CD4-positive, alpha-beta T cell treated with Interleukin-4 for 4 hours (primary cell): ENCODE measurements around the gene DAGLA.
"Not testable (repeated sequence)": the region's sequence is repeated elsewhere in the genome, so short reads cannot be mapped to it uniquely, and the experiment has no call there.

ENCODE experiments used
- DNase-seq: peaks from one replicate; pipeline ENCODE4 v3.0.0-alpha.2; 2020

Gene DAGLA, protein sequence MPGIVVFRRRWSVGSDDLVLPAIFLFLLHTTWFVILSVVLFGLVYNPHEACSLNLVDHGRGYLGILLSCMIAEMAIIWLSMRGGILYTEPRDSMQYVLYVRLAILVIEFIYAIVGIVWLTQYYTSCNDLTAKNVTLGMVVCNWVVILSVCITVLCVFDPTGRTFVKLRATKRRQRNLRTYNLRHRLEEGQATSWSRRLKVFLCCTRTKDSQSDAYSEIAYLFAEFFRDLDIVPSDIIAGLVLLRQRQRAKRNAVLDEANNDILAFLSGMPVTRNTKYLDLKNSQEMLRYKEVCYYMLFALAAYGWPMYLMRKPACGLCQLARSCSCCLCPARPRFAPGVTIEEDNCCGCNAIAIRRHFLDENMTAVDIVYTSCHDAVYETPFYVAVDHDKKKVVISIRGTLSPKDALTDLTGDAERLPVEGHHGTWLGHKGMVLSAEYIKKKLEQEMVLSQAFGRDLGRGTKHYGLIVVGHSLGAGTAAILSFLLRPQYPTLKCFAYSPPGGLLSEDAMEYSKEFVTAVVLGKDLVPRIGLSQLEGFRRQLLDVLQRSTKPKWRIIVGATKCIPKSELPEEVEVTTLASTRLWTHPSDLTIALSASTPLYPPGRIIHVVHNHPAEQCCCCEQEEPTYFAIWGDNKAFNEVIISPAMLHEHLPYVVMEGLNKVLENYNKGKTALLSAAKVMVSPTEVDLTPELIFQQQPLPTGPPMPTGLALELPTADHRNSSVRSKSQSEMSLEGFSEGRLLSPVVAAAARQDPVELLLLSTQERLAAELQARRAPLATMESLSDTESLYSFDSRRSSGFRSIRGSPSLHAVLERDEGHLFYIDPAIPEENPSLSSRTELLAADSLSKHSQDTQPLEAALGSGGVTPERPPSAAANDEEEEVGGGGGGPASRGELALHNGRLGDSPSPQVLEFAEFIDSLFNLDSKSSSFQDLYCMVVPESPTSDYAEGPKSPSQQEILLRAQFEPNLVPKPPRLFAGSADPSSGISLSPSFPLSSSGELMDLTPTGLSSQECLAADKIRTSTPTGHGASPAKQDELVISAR

DNA sequence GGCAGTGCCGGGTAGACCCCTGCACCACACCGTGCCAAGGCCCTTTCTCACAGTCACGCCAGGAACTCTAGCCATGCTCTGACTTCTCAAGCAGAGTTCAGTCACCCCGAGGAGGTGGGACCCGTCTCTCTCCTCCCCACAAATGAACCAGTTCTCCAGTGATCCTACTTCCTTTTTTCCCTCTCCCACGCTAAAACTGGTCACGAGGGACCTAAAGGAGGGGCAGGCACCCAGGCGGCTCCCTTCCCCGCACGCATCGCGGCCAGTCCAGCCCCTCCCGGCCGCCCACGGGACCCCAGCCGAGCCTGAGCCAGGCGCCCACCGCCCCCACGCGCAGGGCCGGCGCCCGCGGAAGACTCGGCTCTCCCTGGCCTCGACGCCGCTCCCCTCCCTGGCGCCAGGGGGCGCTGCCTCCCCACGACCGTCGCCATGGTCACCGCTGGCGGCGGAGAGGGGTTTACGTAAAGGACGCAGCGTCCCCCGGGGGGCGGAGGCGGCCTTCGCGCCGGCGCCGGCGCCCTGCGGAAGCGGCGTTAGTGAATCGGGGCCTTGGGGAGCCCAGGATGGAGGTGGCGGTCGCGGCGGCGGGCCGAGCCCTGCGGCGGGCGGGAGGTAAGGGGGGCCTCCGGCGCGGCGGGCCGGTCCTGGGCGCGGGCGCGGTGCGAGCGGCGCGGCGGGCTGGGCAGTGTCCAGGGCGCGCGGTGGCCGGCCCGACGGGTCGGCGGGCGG lies at the start of gene DAGLA:
TSS of gene DAGLA (plus strand) at position 499 of the 729 bp plus-strand sequence. CDS start 39,765 bp downstream, outside the sequence.
- peak; percentile 65 for DNase-seq

DNA sequence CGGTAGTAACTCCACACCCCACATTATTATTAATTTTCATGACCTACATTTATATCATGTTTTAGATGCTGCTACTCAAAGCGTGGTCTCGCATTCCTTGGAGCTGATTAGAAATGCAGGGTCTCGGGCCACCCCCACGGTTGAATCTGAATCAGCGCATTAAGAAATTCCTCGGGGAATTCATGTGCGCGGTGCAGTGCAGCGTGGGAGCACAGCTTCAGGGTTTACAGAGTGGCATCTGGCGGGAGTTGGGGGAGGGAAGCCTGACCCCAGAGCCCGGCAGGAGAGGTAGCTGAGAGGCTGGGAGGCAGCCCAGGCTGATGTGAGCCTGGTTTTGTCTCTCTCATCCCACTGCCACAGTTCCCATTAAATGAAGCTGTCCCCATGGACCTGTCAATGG lies 48.1 kb upstream of the DAGLA start:
- no peak for DNase-seq

DNA sequence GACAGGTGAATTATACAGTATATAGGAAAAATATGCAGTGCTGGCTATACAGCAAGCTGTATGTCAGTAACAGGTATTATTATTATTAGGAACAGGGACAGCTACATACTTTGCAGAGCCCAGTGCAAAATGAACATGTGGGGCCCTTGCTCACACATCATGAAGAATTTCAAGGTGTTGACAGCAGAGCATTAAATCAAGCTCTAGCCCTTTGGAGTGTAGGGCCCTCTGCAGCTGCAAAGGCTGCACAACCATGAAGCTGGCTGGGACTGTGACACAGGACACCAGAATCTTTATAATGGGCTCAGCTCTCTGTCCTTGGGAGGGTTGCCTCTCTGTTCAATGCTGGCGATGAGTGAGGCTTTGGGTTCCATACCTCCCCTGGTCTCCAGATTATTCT lies 44.9 kb upstream of the DAGLA start:
- no peak for DNase-seq

DNA sequence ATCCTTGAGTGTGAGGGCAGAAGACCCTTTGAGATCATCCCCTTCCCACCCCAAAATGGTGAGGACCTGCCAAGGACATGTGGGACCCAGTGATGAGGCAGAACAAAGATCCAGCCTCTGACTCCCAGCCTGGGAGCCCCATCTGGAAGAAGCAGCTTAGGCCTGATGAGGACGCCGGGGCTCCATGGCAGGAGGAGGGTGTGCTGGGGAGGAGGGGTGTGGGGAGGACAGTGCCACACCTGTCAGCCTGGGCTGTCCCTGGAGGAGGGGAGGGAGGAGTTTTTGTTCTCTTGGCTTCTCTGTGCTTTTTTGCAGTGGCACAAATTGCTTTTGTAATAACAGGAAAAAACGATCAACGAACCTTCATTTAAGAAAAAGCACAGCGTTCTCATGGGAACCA lies 44.4 kb upstream of the DAGLA start:
- DNase-seq = no peak

DNA sequence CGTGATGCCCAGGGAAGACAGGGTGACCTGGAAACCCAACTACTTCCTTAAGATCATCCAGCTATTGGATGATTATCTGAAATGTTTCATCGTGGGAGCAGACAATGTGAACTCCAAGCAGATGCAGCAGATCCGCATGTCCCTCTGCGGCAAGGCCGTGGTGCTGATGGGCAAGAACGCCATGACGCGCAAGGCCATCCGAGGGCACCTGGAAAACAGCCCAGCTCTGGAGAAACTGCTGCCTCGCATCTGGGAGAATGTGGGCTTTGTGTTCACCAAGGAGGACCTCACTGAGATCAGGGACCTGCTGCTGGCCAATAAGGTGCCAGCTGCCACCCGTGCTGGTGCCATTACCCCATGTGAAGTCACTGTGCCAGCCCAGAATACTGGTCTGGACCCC lies 43.5 kb upstream of the DAGLA start:
- no peak for DNase-seq

DNA sequence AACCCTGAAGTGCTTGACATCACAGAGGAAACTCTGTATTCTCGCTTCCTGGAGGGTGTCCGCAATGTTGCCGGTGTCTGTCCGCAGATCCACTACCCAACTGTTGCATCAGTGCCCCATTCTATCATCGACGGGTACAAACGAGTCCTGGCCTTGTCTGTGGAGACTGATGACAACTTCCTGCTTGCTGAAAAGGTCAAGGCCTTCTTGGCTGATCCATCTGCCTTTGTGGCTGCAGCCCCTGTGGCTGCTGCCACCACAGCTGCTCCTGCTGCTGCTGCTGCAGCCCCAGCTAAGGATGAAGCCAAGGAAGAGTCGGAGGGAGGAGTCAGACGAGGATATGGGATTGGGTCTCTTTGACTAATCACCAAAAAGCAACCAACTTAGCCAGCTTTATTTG lies 42.9 kb upstream of the DAGLA start:
- DNase-seq = no peak

DNA sequence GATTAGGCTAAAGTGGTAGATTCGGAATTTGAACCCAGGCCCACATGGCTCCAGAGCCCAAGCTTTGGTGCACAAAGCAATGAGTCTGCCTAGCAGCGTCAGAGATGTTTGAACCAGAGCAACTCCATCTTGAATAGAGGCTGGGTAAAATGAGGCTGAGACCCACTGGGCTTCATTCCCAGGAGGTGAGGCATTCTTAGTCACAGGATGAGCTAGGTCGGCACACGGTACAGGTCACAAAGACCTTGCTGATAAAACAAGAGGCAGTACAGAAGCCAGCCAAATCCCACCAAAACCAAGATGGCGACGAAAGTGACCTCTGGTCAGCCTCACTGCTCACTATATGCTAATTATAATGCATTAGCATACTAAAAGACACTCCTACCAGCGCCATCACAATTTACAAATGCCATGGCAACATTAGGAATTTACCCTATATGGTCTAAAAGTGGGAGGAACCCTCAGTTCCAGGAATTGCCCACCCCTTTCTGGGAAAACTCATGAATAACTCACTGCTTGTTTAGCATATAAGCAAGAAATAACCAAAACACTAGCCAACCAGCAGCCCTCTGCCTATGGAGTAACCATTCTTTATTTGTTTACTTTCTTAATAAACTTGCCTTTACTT lies 40.3 kb upstream of the DAGLA start:
- no peak for DNase-seq

DNA sequence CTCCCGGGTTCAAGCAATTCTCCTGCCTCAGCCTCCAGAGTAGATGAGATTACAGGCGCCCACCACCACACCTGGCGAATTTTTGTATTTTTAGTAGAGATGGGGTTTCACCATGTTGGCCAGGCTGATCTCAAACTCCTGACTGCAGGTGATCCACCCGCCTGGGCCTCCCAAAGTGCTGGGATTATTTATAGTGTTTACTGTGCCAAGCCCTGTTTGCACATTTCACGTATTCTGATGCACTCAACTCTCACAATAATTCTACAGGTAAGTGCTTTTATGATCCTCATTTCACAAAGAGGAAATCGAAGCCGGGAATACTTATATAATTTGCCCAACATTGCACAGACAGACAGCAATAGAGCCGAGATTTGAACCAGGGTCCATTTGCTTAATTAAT lies 38.0 kb upstream of the DAGLA start:
- no peak for DNase-seq

DNA sequence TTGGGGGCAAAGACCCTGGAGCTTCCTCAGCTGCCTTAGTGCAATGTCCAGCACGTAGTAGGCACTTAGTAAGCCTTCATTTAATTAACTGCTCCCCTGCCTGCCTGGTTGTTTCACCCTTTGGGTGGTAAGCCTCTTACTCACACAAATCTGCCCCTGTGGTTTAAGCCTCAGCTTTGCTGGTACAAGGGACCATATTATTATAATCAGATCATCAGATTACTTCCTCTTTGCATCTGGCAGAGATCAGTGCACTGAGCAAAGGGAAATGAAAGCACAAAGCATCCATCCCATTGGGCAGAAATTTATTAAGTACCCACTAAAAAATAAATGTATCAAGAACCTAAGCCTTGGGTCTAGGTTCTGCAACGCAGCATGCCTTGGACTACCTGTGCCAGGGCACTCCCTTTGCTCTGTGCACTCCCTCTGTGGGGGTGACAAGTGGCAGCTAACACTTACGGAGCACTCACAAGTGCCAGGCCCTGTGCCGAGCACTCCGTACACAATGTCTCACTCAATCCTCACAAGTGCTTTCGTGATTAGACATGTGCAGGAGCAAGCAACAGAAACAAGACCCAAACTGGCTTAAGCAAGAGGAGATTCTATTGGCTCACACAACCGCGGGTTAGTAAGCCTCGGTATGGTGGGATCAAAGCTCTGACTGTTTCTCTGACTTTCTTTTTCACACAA lies 34.9 kb upstream of the DAGLA start:
- no peak for DNase-seq

DNA sequence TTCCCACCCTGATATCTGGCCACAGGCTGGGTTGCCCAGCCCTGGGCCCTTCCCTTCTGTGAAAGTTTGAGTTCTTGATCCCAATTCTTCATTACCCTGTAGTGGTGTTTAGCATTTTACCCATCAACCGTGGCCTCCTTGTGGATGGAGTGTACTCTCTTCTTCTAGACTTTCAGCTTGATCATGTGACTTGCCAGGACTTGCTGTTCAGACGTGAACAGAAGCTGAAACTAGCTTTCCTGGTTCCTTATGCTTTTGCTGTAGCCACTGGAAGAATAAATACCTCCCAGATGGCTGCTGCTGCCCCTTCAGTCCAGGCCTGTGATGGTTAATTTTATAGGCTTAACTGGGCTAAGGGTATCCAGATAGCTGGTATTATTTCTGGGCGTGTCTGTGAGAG lies 32.7 kb upstream of the DAGLA start:
- no peak for DNase-seq

DNA sequence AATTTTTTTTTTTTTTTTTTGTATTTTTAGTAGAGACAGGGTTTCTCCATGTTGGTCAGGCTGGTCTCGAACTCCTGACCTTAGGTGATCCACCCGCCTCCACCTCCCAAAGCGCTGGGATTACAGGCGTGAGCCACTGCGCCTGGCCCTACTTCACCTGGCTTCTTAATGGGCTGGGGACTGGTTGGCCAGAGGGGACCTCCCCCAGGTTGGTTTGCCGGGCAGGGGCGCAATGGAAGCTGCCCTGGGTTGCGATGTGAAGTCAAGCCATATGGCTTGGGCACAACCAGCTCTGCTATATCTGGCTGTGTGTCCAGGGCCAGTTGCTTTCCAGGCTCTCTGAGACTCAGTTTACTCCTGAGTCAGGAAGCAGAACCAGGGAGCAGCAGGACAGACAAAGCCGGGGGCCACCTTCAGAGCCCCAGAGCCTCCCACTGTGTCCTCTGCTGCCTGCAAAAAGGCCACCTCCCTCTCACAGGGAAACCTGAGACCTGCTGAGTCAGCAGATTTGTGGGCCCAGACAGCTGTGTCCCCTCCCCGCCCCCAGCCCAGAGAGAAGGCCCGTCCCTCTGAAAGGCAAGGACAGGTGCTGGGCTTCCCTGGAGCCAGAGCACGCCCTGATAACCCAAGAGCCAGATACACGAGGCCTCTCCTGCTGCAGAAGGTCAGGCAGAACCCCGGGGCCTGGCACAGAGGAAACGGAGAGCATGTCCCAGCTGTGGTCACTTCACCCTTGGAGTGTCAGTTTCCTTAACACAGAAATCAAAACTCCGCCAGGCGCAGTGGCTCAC lies 29.2 kb upstream of the DAGLA start:
- no peak for DNase-seq

DNA sequence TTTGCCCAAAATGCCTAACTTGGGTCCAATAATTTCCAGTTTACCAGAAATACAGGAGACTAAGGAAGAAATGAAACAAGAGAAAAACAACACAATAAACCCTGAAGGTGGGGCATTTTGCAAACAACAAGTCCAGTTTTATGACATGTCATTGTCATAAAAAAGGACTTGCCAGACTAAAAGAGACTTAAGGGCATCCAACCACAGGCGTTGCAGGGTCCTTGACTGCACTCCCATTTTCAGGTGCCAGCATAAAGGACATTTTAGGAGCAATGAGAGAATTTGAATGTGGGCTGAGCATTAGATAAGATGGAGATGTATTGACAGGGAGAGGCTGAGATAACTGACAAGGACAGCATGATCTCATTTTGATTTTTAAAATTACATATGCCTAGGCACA lies 28.1 kb upstream of the DAGLA start:
- no peak for DNase-seq

DNA sequence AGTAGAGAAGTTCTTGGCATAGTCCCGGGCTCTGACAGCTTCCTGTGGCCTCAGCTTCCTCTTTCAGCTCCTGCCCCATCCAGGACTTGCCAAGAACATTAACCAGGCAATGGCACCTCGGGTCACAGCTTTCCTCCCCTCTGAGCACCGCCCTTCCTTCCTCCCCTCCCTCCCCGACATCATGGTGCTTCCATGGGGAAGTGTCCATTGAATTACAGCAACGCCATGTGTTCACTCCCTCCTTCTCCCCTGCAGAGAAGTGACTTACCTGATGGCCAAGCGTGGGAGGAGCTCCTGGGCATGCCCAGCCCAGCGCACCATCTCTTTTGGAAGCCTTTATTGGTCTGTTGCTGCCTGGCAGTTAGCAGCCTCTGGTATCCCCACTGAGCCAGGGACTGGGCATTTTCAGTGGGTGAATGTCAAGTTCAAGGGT lies 25.8 kb upstream of the DAGLA start:
- no peak for DNase-seq

DNA sequence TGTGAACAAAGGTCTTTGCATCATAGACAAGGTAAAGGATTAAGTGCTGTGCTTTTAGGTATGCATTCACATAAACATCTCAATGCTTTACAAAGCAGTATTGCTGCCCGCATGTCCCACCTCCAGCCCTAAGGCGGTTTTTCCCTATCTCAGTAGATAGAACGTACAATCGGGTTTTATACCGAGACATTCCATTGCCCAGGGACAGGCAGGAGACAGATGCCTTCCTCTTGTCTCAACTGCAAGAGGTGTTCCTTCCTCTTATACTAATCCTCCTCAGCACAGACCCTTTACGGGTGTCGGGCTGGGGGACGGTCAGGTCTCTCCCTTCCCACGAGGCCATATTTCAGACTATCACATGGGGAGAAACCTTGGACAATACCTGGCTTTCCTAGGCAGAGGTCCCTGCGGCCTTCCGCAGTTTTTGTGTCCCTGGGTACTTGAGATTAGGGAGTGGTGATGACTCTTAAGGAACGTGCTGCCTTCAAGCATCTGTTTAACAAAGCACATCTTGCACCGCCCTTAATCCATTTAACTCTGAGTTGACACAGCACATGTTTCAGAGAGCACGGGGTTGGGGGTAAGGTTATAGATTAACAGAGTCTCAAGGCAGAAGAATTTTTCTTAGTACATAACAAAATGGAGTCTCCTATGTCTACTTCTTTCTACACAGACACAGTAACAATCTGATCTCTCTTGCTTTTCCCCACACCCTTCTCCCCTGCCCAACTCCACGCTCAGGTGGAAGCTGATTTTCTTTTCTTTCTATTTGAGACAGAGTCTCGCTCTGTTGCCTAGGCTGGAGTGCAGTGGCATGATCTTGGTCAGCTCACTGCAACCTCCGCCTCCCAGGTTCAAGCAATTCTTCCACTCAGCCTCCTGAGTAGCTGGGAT lies 24.7 kb upstream of the DAGLA start:
- DNase-seq = not testable (repeated sequence)

DNA sequence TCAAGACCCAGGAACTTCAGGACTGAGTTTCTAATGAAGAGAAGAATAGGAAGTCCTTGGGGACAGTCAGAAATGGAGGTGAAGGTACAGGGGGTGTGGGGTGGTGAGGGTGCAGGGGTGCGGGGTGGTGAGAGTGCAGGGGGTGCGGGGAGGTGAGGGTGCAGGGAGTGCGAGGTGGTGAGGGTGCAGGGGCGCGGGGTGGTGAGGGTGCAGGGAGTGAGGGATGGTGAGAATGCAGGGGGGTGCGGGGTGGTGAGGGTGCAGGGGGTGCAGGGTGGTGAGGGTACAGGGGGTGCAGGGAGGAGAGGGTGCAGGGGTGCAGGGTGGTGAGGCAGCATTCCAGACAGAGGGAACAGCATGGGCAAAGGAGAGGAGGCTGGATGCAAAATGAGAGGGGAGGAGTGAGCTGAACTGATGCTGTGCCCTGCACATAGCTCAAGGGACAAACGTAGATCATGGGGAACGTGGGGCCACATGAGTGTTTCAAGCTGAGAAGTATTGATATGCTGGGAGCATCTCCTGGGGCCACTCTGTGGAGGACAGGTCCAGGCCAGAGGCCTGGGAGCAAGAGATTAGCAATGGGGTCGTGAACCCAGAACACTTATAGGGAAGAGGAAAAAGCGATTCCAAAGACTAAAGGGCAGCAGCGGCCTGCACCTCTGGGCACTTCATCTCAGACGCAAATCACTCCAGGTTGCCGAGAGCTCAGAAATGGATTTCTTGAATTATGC lies 23.7 kb upstream of the DAGLA start:
- no peak for DNase-seq

DNA sequence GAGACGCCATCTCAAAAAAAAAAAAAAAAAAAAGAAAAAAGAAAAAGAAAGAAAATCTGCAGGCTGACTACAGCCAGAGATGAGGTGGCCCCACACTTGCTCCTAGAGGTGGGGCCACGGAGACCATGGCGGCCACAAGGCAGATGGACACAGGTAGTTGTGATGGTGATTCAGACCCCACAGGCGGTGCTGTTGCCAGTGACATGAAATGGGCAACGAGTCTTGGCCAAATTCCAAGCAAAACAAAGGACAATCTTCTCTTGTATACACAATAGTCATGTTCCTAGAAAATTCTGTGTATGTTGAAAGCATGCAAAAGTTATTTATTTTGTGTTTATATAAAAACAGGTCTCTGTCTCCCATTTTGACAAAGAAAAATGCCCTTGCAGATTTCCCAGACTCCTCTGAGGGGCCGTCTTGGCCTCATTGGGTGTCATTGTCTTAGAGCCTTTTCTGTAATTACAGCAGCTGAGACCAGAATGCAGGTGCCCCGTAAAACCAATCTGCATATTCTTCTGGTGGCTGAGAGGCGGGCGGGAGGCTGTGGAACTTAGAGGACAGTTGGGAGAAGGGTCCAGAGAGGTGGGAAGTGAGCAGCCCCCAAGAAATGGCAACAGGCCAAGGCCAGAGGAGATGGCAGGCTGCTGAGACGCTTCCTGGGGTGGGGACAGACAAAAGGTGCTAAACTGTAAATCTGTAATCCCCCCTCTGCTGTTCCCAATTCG lies 22.5 kb upstream of the DAGLA start:
- no peak for DNase-seq

DNA sequence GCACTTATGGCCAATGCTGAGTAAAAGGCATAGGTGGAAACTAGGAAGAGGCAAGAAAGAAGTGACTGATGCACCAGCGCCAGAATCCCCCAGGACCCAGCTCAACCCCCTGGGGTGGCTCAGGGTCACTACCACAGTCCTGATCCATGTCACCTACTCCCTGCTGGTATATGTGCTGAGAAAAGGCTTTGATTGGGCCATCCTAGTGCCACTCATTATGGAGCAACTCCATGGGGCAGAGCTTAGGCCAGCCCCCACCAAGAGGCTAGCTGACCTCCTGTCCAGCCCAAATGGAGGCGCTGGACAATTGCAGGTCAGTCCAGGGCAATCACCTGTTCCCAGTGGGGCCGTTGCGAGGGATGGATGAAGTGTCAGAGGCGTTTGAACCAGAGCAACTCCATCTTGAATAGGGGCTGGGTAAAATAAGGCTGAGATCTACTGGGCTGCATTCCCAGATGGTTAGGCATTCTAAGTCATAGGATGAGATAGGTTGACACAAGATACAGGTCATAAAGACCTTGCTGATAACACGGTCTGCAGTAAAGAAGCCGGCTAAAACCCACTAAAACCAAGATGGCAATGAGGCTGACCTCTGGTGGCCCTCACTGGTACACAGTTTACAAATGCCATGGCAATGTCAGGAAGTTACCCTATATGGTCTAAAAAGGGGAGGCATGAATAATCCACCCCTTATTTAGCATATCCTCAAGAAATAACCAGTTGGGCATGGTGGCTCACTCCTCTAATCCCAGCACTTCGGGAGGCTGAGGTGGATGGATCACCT lies 20.6 kb upstream of the DAGLA start:
- no peak for DNase-seq

DNA sequence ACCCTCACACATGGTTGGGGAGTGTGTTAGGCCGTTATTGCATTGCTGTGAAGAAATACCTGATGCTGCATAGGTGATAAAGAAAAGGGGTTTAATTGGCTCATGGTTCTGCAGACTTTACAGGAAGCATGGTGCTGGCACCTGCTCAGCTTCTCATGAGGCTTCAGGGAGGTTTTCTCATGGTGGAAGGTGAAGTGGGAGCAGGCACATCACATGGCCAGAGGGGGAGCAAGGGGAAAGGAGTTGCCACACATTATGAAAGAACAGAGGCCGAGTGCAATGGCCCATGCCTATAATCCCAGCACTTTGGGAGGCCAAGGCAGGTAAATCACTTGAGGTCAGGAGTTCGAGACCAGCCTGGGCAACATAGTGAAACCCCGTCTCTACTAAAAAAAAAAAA lies 19.2 kb upstream of the DAGLA start:
- not testable (repeated sequence) for DNase-seq
